ENCODE measurements around the gene SLC25A33. TPM values are rescaled to one million over a fixed set of nuclear protein-coding genes. Genes with fewer than 3 reads are reported as not detected.

SLC25A33 gene
- total and polyA plus RNA-seq, 2 of the 8 experiments (the other 6 are each of a cell fraction or from before 2014, with no cell fraction given) = 7.8 to 12.8 TPM

DNA sequence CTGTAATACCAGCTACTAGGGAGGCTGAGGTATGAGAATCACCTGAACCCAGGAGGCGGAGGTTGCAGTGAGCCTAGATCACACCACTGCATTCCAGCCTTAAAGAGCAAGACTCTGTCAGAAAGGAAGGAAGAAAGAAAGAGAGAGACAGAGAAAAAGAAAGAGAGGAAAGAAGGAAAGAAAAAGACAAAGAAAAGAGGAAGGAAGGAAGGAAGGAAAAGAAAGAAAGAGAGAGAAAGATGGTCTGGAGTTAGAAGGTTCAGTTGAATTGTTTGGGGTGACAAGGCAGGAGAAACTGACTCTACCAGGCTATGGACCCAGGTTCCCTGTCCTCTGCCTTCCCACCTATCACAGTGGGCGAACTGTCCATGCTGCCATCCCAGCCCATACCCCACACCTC is 84.8 kb downstream of the SLC25A33 start:
- no peak overlapping the region; the same call in 1 of the 2 replicates for H3K18ac ChIP-seq (ENCODE audit: extremely low read depth, low read length)
- no peak overlapping the region for H3K9ac ChIP-seq (replicated peaks in 1 of 4; ENCODE audit: extremely low read depth in 1 of 4, low read depth in 3 of 4, low read length in 3 of 4)
- H3K4ac ChIP-seq (replicated peaks; ENCODE audit: insufficient read length, low read depth, low read length) = no peak overlapping the region
- H3K36me3 ChIP-seq (ENCODE audit: control insufficient read depth in 2 of 4, insufficient read depth in 4 of 4, low read length in 3 of 4) = no peaks in the 10 kb centered on the region
- no peaks in the 10 kb centered on the region for H3K79me2 ChIP-seq (ENCODE audit: control insufficient read depth in 1 of 2, insufficient read depth in 2 of 2, low read length in 2 of 2)
- peaks cover 0 to 8% (median 7%) of the 10 kb centered on the region in 4 experiments; a peak in 5 of 7 replicates for H3K4me1 ChIP-seq (replicated peaks in 1 of 4; ENCODE audit: control insufficient read depth in 3 of 4, insufficient read depth in 4 of 4, low read length in 3 of 4)
- H2BK120ac ChIP-seq (replicated peaks; ENCODE audit: low read depth, low read length) = no peak overlapping the region
- H2BK20ac ChIP-seq (ENCODE audit: low read length) = no peak overlapping the region
- no peaks in the 10 kb centered on the region for H3K23me2 ChIP-seq (ENCODE audit: low read depth, low read length)
- no peak overlapping the region for H3K27ac ChIP-seq (ENCODE audit: low read depth, low read length)
- no peak overlapping the region for H2BK12ac ChIP-seq (ENCODE audit: low read depth, low read length)
- H3K27me3 ChIP-seq (replicated peaks in 1 of 4; ENCODE audit: control insufficient read depth in 3 of 4, extremely low read depth in 1 of 4, insufficient read depth in 3 of 4, low read length in 3 of 4) = peaks cover 0 to 8% (median 0%) of the 10 kb centered on the region in 4 experiments; a peak in 2 of 7 replicates
- H2BK15ac ChIP-seq (ENCODE audit: low read length) = no peak overlapping the region
- no peak overlapping the region for H3K56ac ChIP-seq (replicated peaks; ENCODE audit: insufficient read length, low read depth, low read length)
- H3K14ac ChIP-seq (ENCODE audit: insufficient read length) = no peak overlapping the region
- WGBS, 2 experiments (ENCODE audit: extremely low coverage in 1 of 2, insufficient coverage in 1 of 2, insufficient read length in 1 of 2, insufficient replicate concordance in 2 of 2, low coverage in 1 of 2, low lambda C conversion rate in 2 of 2, missing lambda C conversion rate in 1 of 2) = 93% methylated on average over 2 of the region's 2 CpGs; no CpG with 5 or more reads in 1 of the 2 experiments
- H3K23ac ChIP-seq (ENCODE audit: insufficient read length) = no peak overlapping the region
- POLR2A ChIA-PET (ENCODE audit: partially characterized antibody) = no interaction called here
- H2AK5ac ChIP-seq (ENCODE audit: low read depth, low read length) = no peak overlapping the region
- no peaks in the 10 kb centered on the region for H3K9me3 ChIP-seq (ENCODE audit: insufficient read depth in 2 of 2, low read depth in 1 of 2, low read length in 1 of 2)
- H3K4me3 ChIP-seq (ENCODE audit: extremely low read depth in 1 of 4, insufficient read depth in 2 of 4, low read depth in 3 of 4, low read length in 4 of 4) = no peak overlapping the region
- FAIRE-seq (no peak), DNase-seq (ENCODE audit: low read depth in 1 of 2, low spot score in 2 of 2) (no peak)
- no peak overlapping the region for H2BK5ac ChIP-seq (ENCODE audit: low read depth, low read length)
- no peak overlapping the region for H2AFZ ChIP-seq (ENCODE audit: low read length)
- no peaks in the 10 kb centered on the region for H3K79me1 ChIP-seq (ENCODE audit: low read depth, low read length)
- no peak overlapping the region for H4K5ac ChIP-seq (ENCODE audit: insufficient read length, low read depth, low read length)
- no peaks in the 10 kb centered on the region for H4K20me1 ChIP-seq (replicated peaks in 1 of 2; ENCODE audit: control insufficient read depth in 1 of 2, insufficient read depth in 2 of 2, low read length in 2 of 2)
- H3K4me2 ChIP-seq (ENCODE audit: insufficient read depth in 1 of 2, low read depth in 2 of 2, low read length in 2 of 2) = no peak overlapping the region
- CTCF ChIA-PET (ENCODE audit: partially characterized antibody) = interaction anchor here (0.6 kb wide), 2 partner anchors 48 to 265 kb away, joined by 4 read pairs; no protein-coding TSS in a partner anchor
- TF ChIP-seq CHD1 (IDR thresholded peaks at IDR 0.05; ENCODE audit: low read depth, low read length) (no peak), POLR2AphosphoS5 (IDR thresholded peaks at IDR 0.05; ENCODE audit: low read depth, low read length) (no peak), CTBP2 (IDR thresholded peaks at IDR 0.05; ENCODE audit: borderline replicate concordance, insufficient read depth, insufficient read length, low read length) (no peak)
- H4K91ac ChIP-seq (replicated peaks; ENCODE audit: insufficient read length, low read length) = no peak overlapping the region
- no peak overlapping the region; the same call in 1 of the 2 replicates for H4K8ac ChIP-seq (ENCODE audit: extremely low read depth, insufficient read depth, low read length)

Measured in H1 (cell line).